ENCODE data around the gene SMARCA4.

Gene SMARCA4

DNA sequence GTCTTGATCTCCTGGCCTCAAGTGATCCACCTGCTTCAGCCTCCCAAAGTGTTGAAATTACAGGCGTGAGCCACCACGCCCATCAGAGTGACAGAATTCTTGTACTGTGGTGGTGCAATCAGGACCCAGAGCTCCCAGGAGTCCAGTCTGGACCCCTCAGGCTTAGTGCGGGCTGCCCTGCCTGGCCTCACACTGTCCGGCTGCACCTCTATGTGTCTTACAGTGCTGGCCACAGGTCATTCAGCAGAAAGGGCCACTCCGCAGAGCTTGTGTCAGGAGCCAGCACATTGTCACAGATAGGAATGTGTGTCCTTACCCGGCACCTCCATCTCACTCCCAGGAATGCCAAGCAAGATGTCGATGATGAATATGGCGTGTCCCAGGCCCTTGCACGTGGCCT lies 49.2 kb downstream of the SMARCA4 start:
- DNase-seq (ENCODE audit: low read depth in 4 of 4, low spot score in 1 of 4) = no peak

DNA sequence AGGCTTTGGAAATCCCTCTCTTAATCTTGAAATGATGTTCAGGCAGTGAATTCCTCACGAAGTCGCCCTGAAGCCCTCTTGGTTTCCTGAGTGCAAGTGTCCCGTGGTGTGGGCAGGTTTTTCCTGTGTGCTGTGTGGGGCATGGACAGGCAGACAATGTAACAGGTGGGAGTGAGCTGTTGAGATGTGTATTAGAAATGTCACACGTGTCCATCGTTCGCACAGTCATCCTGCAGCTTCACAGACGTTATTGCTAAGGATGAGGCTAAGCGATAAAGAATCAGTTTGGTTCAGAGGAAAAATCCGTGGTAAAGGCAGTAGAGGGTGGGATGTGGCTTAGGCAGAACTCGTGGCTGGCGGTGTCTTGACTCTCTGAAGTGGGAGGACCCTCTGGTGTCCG lies 51.7 kb downstream of the SMARCA4 start:
- no peak for DNase-seq (ENCODE audit: low read depth in 4 of 4, low spot score in 1 of 4)

DNA sequence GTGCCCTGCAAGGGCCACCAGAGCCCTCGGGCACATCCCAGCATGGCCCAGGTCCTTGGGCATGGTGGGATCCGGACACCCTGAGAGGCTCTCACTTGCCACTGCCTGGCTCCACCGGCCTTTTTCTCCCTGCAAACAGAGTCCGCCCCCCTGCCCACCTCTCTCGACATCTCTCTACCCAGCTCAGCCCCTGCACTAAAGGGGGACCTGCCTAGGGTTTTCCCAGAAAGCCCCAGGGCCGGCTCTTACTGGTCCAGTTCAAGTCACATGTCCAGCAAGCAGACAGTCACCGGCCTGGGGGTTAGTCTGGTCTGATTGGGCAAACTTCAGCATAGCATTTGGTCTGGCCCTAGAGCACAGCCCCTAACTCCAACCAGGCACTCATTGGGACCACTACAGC lies 52.9 kb downstream of the SMARCA4 start:
- no peak for DNase-seq (ENCODE audit: low read depth in 4 of 4, low spot score in 1 of 4)

DNA sequence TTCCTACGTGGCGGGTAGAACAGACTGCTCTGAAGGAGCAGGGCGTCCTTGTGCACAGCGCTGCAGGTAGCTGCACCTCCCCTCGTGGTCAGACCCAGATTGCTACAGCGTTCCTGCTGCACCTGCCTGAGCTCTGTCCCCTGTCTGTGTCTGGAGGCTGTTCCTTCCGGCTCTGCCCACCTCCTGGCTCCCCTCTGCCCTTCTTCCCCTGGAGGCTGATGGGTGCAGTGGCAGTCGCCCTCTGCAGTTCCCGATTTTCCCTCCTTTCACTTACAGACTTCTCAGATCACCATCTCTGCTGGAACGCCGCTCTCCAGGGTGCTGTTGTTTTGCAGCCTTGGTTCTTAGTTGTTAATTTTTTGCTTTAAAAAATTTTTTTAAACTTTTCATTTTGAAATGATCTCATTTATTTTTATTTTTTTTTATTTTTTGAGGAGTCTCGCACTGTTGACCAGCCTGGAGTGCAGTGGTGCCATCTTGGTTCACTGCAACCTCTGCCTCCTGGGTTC lies 53.6 kb downstream of the SMARCA4 start:
- DNase-seq (ENCODE audit: low read depth in 4 of 4, low spot score in 1 of 4) = no peak

DNA sequence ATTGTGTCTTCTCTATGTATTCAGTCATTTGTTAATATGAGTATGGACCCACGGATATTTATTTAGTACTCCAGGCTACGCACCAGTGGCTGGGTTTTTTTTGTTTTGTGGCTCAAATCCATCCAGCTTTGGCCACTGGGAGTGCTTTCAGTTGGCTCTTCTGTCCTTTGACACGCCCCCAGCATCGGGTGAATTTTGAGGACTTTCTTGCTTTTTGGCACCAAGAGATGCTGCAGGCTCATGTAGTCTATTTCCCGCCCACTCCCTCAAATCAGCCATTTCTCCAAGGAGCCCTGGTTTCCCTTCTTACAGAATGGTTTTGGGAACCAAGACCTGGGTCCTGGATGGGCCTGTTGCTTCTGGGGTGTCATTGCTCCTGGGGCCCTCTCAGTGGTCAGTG lies 55.8 kb downstream of the SMARCA4 start:
- DNase-seq (ENCODE audit: low read depth in 4 of 4, low spot score in 1 of 4) = no peak

DNA sequence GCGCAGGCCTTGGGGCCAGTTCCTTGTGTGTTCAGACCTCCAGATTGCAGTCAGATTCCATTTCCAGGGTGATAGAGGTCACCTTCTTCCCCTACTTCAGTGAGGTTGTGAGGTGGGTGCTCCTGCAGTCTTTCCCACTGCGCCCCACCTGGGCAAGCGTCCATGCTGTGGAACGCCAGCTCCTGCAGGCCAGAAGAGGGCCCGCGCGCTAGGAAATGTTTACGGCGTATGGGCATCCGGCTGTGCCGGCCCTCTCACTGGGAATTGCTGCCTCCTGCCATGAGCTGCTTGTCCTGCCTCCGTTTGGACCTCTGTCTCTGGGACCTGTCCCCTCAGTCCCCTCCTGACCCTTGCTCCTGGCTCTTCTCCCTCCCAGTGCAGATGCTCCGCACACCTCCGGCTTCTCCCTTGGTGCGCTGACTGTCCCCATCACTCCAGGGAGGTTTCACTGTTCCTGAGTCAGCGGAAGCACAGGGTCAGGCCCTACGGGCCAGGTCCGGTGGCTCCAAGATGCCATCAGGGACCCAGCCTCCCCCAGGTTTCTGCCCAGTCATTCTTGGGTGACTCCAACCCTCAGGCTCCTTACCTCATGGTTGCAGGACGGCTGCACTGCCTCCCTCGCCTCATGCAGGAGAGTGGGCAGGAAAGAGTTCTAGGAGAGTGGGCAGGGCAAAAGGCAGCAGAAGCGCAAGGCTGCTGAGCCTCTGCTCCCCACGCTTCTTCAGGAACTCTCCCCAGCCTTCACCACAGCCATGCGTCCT lies 56.6 kb downstream of the SMARCA4 start:
- DNase-seq (ENCODE audit: low read depth in 4 of 4, low spot score in 1 of 4) = no peak

DNA sequence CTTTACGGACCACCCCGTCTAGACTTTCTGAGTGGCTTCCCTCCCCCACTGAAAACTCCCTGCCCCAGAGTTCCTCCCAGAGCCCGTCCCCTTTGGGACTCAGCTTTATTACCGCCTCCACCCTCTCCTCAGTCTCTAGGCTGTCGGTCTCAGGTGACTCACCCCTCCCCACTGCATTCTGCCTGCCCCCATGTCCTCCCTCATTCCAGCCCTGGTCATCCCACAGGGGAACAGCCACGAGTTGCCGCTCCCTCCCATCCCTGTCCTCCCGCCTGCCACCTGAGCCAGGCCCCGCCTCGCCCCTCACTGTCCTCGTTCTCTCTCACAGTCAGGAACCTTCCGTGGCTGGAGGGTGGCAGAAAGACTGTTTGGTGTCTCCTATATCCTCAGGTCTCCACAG lies 57.3 kb downstream of the SMARCA4 start:
- no peak for DNase-seq (ENCODE audit: low read depth in 4 of 4, low spot score in 1 of 4)

DNA sequence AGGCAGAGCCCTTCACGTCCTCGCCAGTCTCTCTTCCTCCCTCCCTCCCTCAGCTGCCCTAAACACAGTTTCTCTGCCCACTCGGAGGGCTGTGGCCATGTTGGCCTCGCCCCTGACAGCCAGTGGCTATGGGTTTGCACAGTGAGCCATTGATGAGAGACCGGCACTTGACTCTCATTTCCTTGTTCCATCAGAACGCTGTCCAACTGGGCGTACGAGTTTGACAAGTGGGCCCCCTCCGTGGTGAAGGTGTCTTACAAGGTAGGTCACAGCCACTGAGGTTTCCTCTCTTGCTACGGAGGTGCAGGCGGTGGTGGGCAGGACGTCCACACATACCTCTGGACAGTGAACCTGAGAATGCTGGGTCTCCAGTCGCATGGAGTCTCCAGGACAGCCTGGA lies 57.9 kb downstream of the SMARCA4 start:
- DNase-seq (ENCODE audit: low read depth in 4 of 4, low spot score in 1 of 4) = no peak

DNA sequence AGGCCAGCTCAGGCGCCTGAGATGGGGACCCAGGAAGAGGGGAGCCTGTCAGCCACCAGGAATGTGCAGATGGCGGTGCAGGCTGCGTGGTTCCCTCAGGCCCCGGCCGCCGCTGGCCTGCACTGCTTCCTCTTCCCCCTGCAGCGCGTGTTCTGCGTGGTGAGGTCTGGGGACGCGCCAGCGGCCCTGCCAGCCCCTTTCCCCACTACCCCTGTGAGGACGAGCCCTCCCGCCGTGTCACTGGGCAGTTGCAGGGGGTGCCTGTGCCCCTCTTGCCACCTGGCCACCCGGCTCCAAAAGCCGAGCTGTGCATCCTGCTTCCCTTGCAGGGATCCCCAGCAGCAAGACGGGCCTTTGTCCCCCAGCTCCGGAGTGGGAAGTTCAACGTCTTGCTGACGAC lies 58.4 kb downstream of the SMARCA4 start:
- DNase-seq (ENCODE audit: low read depth in 4 of 4, low spot score in 1 of 4) = no peak

DNA sequence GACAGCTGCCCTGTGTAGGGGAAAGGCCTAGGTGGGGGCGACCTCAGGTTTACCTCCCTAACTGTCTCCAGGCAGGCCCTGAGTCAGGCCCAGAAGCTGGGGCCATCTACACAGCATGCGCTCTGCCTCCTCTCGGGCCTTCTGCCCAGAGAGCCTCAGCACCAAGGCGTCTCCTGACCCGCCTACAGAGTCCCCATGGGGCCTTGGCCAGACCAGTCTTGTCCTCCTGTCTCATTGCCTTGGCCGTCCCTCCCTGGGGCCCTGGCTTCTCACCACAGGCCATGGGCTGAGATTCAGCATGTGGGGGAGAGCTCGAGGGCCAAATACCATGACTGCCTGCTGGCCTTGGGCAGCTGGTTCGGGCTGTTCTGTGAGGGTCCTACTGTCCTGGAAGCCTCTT lies 59.0 kb downstream of the SMARCA4 start:
- no peak for DNase-seq (ENCODE audit: low read depth in 4 of 4, low spot score in 1 of 4)

DNA sequence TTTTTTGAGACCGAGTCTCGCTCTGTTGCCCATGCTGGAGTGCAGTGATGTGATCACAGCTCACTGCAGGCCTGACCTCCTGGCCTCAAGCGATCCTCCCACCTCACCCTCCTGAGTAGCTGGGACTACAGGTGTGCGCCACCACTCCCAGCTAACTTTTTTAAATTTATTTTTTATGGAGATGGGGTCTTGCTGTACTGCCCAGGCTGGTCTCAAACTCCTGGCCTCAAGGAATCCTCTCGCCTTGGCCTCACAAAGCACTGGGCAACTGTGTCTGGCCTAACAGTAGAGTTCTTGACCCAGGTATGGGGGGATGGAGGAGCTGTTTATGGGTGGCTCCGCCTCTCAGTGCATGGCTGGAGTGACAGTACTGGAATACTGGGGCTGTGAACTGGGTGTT lies 59.6 kb downstream of the SMARCA4 start:
- DNase-seq (ENCODE audit: low read depth in 4 of 4, low spot score in 1 of 4) = no peak

DNA sequence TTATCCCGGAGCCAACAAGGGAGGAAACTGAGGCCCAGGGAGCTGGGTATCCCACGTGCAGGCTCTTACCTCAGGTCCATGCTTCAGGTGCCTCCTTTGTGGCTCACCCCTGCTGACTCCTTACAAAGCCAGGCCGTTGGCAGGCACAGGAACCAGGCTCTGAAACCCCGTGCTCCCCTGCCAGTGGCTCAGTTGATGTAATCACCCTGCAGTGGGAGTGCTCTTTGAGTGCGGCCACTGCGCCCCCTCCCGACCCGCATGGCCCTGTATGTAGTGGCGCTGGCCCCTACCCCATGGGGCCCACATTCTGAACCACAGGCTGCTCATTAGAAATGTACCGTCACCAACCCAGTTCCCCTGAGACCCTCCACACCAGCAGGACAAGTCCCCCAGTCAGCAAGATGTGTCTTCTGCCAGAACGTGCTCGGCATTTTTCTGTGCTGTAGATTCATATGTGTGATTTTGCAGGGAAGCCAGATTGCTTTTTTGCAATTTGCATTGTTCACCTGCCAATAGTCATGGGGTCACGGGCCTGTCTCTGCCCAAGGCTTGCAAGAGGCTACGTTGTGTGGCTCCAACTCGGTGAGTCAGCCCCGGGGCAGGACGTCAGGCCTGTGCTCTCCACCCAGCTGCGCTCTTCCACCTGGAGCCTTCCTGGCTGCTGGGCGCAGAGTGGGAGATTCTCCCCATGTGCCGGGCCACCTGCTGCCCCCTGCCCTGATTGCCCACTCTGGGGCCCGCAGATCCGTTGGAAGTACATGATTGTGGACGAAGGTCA lies 60.3 kb downstream of the SMARCA4 start:
- DNase-seq (ENCODE audit: low read depth in 4 of 4, low spot score in 1 of 4) = no peak

DNA sequence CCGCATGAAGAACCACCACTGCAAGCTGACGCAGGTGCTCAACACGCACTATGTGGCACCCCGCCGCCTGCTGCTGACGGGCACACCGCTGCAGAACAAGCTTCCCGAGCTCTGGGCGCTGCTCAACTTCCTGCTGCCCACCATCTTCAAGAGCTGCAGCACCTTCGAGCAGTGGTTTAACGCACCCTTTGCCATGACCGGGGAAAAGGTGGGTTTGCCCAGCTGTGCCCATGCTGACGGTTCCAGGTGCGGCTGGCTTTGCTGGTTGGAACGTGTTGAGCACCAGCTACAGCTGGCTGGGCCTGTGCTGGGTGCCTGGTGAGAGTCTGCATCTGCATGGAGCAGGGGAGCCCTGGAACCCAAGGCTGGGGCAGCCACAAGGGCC lies 60.9 kb downstream of the SMARCA4 start:
- DNase-seq (ENCODE audit: low read depth in 4 of 4, low spot score in 1 of 4) = no peak

DNA sequence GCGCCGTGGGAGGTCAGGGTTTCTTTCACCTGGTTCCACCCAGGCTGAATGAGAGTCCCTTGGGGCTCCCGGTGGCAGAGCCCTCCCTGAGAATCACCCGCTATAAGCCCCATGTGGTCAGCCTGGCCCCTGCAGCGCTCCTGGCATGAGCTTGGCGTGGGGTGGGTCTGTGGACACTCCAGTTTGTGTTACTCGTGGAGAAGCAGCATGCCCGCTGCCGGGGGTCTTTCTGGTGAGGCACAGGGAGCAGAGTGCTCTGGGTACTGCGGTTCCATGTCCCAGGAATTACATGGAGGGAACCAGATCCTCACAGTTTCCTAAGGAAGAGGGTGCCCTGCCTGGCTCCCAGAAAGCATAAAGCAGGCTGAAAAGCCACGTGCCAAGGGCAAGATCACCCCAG lies 62.2 kb downstream of the SMARCA4 start:
- no peak for DNase-seq (ENCODE audit: low read depth in 4 of 4, low spot score in 1 of 4)

DNA sequence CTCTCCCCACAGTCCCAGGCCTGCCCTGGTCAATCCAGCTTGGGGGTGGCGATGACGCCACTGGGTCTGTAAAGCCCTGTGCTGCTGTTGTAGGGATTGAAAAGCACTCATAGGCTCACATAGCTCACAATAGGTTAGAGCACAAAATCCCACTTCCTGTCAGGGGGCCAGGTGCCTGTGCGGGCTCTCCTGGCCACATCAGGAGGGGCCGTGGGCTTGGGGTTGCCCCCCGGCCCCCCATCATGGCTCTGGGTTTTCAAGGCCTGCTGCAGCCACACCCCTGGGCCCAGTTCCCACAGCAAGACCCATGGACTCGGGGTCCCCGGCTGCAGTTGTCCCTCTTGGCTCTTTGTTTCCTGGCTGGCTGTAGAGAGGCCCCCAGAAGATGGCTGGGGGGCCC lies 62.9 kb downstream of the SMARCA4 start:
- DNase-seq (ENCODE audit: low read depth in 4 of 4, low spot score in 1 of 4) = no peak

DNA sequence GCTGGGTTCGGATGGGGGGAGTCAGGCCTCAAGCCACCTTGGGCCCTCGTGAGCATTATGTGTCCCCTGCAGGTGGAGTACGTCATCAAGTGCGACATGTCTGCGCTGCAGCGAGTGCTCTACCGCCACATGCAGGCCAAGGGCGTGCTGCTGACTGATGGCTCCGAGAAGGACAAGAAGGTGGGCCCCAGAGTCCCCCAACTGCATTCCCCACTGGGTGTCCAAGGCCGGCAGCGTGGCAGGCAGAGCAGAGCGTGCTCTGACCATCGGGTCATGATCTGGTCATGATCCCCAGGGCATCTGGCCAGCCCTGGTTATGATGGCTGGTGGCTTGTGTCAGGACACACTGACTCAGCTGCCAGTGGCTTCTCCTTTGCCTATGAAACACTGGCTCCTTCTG lies 63.4 kb downstream of the SMARCA4 start:
- DNase-seq (ENCODE audit: low read depth in 4 of 4, low spot score in 1 of 4) = no peak

DNA sequence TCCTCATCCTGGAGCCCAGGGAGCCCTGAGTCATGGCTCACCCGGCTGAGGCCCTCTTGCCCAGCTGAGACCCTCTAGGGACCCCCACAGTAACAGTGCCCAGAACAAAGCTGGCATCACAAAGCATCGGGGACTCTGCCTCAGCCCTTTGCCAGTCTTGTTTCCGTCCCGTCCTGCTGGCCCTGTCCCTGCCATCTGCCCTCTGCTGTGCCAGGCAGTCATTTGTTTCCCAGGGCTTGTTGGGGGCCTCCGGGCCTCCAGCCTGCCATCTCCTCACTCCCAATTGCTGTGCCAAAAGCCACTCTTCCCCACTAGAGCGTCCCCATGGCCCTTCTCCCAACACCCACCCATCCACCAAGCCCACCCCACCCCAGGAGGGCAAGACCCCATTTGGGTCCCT lies 64.2 kb downstream of the SMARCA4 start:
- DNase-seq (ENCODE audit: low read depth in 4 of 4, low spot score in 1 of 4) = no peak

DNA sequence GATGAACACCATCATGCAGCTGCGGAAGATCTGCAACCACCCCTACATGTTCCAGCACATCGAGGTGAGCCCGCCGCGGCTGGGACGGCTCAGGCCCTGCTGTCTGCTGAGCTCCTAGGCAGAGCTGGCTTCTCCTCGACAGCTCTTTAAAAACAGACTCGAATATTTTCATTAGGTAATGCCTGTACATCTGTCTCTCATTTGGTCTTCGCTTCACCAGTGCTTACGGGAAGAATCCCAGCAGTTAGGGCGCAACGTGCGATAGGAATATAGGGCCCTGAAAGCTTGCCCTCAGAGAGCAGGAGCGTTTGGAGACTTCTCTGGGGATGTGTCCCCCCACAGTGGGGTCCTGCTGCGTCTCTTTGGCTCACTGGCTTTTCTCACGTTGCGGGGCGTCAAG lies 64.6 kb downstream of the SMARCA4 start:
- DNase-seq (ENCODE audit: low read depth in 4 of 4, low spot score in 1 of 4) = no peak

DNA sequence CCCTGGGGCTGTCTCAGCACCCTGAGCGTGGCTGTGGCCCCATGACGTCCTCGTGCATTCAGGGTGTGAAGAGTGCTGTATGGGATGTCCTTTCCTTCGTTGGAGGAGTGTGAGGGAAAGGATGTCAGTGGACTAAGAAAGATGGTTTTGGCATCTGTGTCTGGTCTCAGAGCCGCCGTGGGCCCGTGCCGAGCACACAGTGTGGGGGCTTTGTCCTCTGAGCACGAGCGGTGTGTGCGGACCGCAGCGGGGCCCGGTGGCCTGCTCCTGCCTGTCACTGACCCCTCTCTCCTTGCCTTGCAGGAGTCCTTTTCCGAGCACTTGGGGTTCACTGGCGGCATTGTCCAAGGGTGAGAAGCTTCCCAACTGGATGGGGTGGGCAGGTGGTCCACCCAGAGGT lies 65.2 kb downstream of the SMARCA4 start:
- no peak for DNase-seq (ENCODE audit: low read depth in 4 of 4, low spot score in 1 of 4)

DNA sequence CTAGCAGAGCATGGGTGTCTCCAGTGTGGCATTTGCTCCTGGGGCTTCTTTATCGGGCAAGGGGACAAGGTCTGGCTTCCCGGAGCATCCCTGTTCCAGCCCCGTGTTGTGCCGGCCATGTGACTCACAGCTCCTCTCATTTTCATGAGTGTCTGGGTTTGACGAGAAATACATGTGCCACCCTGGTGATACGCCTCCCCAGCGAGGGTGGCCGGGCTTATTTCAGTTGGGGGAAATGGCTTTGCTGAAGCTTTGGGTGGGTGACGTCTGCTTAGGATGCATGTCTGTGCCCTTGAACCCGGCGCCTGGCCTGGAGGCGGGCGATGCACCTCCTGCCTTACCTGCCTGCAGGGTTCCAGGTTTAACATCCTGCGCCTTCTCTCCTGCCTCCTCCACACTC lies 66.6 kb downstream of the SMARCA4 start:
- DNase-seq (ENCODE audit: low read depth in 4 of 4, low spot score in 1 of 4) = no peak

DNA sequence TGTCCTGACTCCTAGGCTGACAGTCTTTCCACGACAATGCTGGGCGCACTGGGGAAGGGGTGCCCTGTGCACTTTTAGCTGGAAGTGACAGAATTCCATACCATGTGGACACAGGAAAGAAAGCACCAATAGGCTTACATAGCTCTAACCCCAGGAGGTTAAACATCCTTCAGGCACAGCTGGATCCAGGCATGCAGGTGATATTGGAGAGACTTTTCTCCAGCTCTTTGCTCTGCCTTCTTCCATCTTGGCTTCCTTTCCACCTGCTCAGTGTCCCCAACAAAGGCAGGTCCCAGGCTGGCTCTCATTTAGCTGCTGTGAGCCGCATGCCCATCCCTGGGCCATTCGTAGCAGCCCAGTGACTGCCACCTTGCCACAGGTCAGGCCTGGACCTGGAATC lies 67.3 kb downstream of the SMARCA4 start:
- DNase-seq (ENCODE audit: low read depth in 4 of 4, low spot score in 1 of 4) = no peak

DNA sequence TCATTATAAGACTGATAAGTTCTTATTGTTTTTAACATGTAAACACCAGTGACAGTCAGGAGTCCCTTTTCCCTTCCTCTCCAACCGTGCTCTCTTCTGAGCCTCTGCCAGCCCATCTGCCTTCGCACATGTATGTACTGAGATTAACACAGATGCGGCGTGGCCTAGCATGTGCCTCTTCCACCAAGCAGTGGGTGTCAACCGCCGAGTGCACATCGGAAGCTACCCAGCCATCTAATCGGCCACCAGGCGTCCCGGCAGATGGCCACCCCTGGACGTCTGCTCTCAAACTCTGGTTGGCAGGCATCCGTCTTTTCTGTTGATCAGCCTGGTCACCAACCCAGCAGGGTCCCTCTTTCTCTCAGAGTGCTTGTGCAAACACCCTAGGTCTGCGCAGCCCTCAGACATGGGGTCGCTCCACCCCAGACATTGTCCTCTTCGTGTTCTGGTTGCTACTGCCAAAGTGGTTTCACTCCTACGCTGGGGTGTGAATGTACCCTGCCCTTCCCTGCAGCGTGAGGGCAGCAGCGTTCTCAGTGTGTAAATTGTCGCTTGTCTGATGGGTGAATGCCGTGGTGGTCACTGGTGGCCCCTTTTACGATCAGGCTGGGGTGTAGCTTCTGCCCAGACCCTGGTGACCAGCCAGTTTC lies 70.7 kb downstream of the SMARCA4 start:
- DNase-seq (ENCODE audit: low read depth in 4 of 4, low spot score in 1 of 4) = no peak
